Activated CD4-positive, alpha-beta T cell treated with anti-CD3 and anti-CD28 coated beads, Interleukin-10, Interleukin-2, amounts not matched to agents 100 ng/mL and 50 ng/mL, durations not matched to agents 16 hours and 8 hours (primary cell): ENCODE measurements around the gene OPN1SW.
A peak's percentile ranks its signal among the peaks of the same experiment; 100 is the strongest.

ENCODE experiments used
- DNase-seq: peaks from one replicate; pipeline ENCODE4 v3.0.0-alpha.2; 2020

The OPN1SW gene, protein sequence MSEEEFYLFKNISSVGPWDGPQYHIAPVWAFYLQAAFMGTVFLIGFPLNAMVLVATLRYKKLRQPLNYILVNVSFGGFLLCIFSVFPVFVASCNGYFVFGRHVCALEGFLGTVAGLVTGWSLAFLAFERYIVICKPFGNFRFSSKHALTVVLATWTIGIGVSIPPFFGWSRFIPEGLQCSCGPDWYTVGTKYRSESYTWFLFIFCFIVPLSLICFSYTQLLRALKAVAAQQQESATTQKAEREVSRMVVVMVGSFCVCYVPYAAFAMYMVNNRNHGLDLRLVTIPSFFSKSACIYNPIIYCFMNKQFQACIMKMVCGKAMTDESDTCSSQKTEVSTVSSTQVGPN

GRCh38 chr7:128775744-128776474 lies at the start of gene OPN1SW:
TSS of gene OPN1SW (minus strand) at chr7:128775794. CDS start at chr7:128775781, 13 bp downstream.
- DNase-seq, result no peak

GRCh38 chr7:128821724-128822123 lies 46.1 kb upstream of the OPN1SW start:
- DNase-seq, result no peak

GRCh38 chr7:128818694-128819093 lies 43.1 kb upstream of the OPN1SW start:
- no peak for DNase-seq

DNA sequence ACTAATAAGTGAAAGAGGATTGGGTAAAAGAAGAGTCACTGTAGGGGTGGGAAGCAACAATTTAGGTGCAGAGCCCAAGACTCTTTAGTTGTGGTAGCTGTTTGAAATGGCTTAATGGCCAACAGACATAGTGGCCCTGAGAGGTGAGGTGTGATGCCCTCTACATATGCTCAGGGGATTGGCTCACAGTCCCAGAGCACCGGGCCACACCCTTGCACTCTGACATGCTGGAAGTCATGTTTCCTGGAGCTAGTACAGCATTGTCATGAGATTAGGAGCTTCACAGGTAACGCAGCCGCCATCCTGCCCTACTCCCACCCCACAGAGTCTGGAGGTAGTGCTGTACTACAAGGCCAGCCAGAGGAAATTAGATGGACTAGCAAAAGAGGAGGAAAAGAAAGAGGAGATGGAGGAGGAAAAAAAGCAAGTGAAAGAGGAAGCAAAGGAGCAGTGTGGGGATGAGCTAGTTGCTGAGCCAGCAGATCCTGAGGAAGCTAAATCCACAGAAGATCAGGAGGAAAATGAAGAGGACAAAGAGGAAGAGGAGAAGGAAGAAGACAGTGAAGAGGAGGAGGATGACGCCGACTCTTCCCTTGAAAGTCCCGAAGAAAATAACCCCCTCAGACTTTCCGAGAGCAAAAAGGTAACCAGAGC lies 39.8 kb upstream of the OPN1SW start:
- no peak for DNase-seq

GRCh38 chr7:128814499-128814898 lies 38.9 kb upstream of the OPN1SW start:
- no peak for DNase-seq

- no peak for DNase-seq
Measured at GRCh38 chr7:128812514-128813168, 37.0 kb upstream of the OPN1SW start.

- DNase-seq, result no peak
Measured at GRCh38 chr7:128811631-128812430, 36.2 kb upstream of the OPN1SW start.

- DNase-seq, result no peak
Measured at GRCh38 chr7:128810997-128811396, 35.4 kb upstream of the OPN1SW start.

DNA sequence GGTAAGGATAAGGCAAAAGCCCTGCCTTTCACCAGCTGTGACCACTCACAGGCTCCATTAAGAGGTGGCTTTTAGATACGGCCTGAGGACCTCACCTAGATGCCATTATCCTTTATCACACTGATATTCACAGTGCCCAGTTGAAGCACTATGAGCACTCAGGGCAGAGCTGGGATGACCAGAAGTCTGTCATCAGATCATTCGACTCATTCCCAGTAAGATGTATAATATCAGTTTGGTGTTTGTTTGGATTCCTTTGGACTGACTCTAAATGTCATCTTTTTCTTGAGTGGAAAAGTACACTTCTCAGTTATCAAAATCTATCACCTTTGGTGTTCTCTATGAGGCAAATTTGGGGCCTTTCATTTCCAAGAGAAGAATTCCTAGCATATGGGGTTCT lies 34.9 kb upstream of the OPN1SW start:
- DNase-seq, result no peak

DNA sequence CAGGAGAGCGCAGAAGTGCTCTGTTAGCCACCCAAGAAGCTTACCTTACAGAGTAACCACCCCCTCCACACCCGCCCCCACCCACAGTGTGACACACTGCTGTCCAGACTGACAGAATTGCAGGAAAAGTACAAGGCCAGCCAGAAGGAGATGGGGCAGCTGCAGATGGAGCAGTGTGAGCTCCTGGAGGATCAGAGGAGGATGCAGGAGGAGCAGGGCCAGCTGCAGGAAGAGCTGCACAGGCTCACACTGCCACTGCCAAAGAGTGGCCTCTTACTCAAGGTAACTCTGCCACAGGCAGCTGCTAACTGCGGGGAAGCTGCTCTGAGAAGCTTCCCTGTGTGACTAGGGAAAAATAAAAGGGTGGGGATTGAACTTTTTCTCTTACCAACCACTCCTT lies 33.8 kb upstream of the OPN1SW start:
- DNase-seq, result no peak

DNA sequence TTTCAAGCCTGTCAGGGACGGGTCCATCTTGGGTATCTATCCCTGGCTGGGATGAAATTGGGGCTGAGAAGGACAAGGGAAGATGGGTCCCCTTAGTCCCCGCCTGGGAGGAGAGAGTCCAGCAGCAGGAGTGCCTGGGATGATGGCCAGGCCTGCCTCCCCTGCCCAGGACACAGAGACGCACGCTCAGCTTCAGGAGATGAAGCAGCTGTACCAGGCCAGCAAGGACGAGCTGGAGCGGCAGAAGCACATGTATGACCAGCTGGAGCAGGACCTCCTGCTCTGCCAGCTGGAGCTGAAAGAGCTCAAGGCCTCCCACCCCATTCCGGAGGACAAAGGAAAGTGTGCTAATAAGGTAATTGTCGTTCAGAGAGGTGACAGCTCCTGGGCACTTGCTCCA lies 31.6 kb upstream of the OPN1SW start:
- no peak for DNase-seq

DNA sequence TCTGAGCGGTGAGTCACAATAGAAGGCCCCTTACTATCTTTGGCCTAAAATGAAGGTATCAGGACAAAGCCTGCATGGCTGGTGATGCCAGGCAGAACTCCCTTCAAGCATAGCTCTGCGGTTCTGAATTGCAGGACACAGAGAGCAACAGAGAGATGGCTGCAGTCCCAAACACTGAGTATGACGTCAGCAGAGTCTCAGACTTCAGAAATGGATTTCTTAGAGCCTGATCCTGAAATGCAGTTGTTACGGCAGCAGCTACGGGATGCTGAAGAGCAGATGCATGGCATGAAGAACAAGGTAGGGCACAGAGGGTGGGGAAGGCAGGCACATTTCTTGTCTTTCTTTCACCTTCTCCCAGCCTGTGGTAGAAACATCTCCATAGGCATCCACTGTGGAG lies 29.6 kb upstream of the OPN1SW start:
- no peak for DNase-seq

GRCh38 chr7:128804484-128804883 lies 28.9 kb upstream of the OPN1SW start:
- no peak for DNase-seq

- no peak for DNase-seq
Measured at GRCh38 chr7:128801667-128802418, 26.2 kb upstream of the OPN1SW start.

DNA sequence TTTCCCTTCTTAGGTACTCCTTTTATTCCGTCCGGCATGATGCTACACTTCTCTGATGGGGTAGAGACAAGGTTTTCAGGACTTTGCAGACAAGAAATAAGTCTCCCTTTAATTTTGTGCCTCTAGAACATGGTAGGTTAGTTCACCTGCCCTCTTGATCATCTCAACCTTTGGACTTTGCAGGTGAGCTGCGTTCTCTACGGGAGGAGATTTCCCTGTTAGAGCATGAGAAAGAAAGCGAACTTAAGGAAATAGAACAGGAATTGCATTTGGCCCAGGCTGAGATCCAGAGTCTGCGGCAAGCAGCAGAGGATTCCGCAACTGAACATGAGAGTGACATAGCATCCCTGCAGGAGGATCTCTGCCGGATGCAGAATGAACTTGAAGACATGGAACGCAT lies 25.4 kb upstream of the OPN1SW start:
- DNase-seq, result no peak

- DNase-seq, result no peak
Measured at GRCh38 chr7:128800567-128800966, 25.0 kb upstream of the OPN1SW start.

DNA sequence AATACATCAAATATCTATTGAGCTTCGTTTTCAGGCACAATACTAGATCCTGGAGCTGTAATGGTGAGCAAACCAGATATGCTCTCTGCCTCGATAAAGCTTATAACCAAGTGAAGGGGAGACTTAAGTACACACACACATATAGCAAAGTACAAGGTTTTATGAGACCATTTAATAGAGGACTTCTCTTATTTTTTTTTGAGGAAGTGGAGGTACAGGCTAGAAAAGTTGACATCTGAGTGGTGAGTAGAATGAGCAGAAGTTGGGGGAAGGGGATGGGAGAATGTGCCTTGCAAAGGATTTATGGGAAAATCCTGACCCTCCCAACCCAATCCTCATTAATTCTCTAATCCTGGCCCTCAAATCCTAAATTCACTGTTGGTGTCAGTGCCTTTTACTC lies 23.9 kb upstream of the OPN1SW start:
- no peak for DNase-seq

GRCh38 chr7:128796327-128796726 lies 20.7 kb upstream of the OPN1SW start:
- no peak for DNase-seq

- no peak for DNase-seq
Measured at GRCh38 chr7:128795129-128795528, 19.5 kb upstream of the OPN1SW start.

DNA sequence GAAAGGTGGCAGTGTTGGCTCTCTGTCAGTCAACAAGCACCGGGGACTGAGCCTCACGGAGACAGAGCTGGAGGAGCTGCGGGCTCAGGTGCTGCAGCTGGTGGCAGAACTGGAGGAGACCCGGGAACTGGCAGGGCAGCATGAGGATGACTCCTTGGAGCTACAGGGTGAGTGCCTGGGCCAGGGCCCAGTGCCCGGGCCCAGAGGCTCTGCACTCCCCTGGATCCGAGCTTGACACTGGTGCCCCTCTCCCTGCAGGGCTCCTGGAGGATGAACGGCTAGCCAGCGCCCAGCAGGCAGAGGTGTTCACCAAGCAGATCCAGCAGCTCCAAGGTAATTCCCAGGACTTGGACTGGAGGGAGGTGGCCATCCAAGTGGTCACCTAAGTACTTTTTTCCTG lies 18.8 kb upstream of the OPN1SW start:
- DNase-seq, result no peak

- DNase-seq, result peak; percentile 28
Measured at GRCh38 chr7:128794020-128794419, 18.4 kb upstream of the OPN1SW start.

GRCh38 chr7:128793181-128793547 lies 17.6 kb upstream of the OPN1SW start:
- DNase-seq, result no peak
